ENCODE results near the gene C1orf198.

- TF ChIP-seq REST (IDR thresholded peaks at IDR 0.05; ENCODE audit: insufficient read depth in 1 of 2, low read depth in 2 of 2, low read length in 2 of 2), result no peak
- TF ChIP-seq SIN3A (IDR thresholded peaks at IDR 0.05; ENCODE audit: borderline replicate concordance, insufficient read depth, low read length), result no peak
- TF ChIP-seq POLR2AphosphoS5 (IDR thresholded peaks at IDR 0.05; ENCODE audit: low read depth, low read length), result no peak
Observed at GRCh38 chr1:230806552-230806951, 61.8 kb downstream of the C1orf198 start.
